Activated CD8-positive, alpha-beta T cell treated with anti-CD3 and anti-CD28 coated beads for 36 hours (primary cell): ENCODE results near the gene VAMP8. TPM values are rescaled to one million over a fixed set of nuclear protein-coding genes. Genes with fewer than 3 reads are reported as not detected.

ENCODE experiments used
- ATAC-seq: fragments of 200-7000 bp; cut with Tn5 transposase; one replicate; pipeline ENCODE4 v1.10.0; 2021; ENCODE audit warnings: mild to moderate bottlenecking, moderate library complexity
- CTCF ChIA-PET: fragments of 350-600 bp; sonication (Branson Sonifier 250); formaldehyde crosslinking; loops from one replicate; lab custom pipeline; 2021; ENCODE audit warnings: antibody characterized with exemption; lab: Charles Lee
- POLR2A ChIA-PET: fragments of 350-600 bp; sonication (Branson Sonifier 250); formaldehyde crosslinking; loops from one replicate; lab custom pipeline; 2021; ENCODE audit warnings: antibody characterized with exemption; lab: Charles Lee
- DNase-seq: peaks from one replicate; pipeline ENCODE4 v3.0.0-alpha.2; 2020
- H3K27ac Mint-ChIP-seq: one replicate; pipeline ENCODE4 v1.8.0; 2021; ENCODE audit warnings: mild to moderate bottlenecking, mixed read lengths
- H3K27me3 Mint-ChIP-seq: one replicate; pipeline ENCODE4 v1.8.0; 2021; ENCODE audit warnings: mixed read lengths
- H3K36me3 Mint-ChIP-seq: one replicate; pipeline ENCODE4 v1.8.0; 2021; ENCODE audit warnings: low read depth, mixed read lengths
- H3K4me1 Mint-ChIP-seq: one replicate; pipeline ENCODE4 v1.8.0; 2021; ENCODE audit warnings: low read depth, mixed read lengths
- H3K4me3 Mint-ChIP-seq: one replicate; pipeline ENCODE4 v1.8.0; 2021; ENCODE audit warnings: mild to moderate bottlenecking, moderate library complexity, mixed read lengths
- H3K9me3 Mint-ChIP-seq: one replicate; pipeline ENCODE4 v1.8.0; 2021; ENCODE audit warnings: mixed read lengths
- CTCF ChIP-seq: fragments of 200-600 bp; IDR thresholded peaks from one replicate; pipeline ENCODE4 v1.8.0; 2022; ENCODE audit warnings: antibody characterized with exemption, mild to moderate bottlenecking
- intact Hi-C: fragments of 100-400 bp; cut with micrococcal nuclease; formaldehyde crosslinking; loops from one replicate; pipeline ENCODE4 v1.10.0; 2022
- total RNA-seq, 2 experiments: library from RNA; stranded (reverse); gene quantifications; one replicate each; pipeline ENCODE4 v1.2.3, GENCODE V29; 2021

Gene VAMP8
- total RNA-seq, 2 experiments from 2014 or later, result 84.5 to 91.1 TPM

DNA sequence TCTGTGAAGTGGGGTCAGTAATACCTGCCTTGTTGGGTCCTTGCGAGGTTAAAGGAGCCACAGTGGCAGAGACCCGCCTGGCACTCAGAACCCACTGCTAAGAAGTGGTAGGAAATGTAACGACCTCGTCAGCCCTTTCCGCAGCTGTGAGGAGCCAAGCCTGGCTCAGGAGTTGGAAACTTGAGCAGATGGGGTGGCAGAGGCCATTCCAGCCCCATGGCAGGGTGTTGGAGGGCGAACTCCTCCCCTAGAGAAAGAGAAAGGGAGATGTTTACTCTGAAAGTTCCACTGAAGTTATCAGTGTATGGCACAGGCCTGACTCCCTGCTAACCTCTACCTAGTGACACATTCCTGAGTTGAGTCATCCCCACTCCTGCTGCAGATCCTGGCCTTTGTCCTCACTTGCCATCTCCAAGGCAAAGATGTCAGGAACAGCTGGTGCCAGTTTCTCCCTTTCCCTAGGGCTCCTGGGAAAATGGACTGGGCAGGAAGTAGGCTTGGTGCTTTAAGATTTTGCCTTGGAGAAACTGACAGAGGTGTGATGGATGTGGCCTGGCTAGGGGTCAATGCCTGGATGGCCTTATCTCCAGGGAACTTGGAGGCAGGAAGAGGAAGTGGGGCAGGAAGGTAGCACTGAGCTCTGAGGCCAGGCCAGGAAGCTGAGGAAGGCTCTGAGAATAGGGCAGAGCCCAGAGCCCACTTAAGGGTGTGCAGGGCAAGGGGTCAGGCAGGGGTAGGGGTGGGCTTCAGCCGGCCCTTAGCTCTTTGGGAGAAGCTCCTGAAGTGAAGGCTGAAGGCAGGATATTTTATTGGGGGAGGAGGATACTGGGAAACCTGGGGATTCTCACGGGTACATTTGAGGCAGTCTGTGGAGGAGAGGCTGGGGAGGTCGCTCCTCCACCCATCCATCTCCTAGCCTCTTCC, 7.7 kb downstream of the VAMP8 start:
- TF ChIP-seq CTCF, result no peak
- Mint-ChIP-seq H3K4me1 (peaks cover 40% of the 10 kb centered on the region), H3K9me3 (no peaks in the 10 kb centered on the region), H3K27ac (peak overlapping the region; percentile 91), H3K36me3 (peaks cover 18% of the 10 kb centered on the region), H3K4me3 (peak overlapping the region; percentile 81), H3K27me3 (no peaks in the 10 kb centered on the region)
- ATAC-seq (peak; percentile 70), DNase-seq (peak; percentile 33)
- intact Hi-C loops, result no loop called here
- CTCF ChIA-PET, result interaction anchor here (0.7 to 1.6 kb wide), 3 partner anchors 10 to 19 kb away, joined by 3 to 5 read pairs (median 3); partner anchors contain the start of genes RNF181 and TMEM150A
- POLR2A ChIA-PET, result interaction anchor here (1.0 to 3.3 kb wide), 6 partner anchors 9 to 166 kb away, joined by 4 to 21 read pairs (median 11); partner anchors contain the start of genes MAT2A, RNF181, SH2D6 and TMEM150A

GRCh38 chr2:85585781-85586105, 8.4 kb downstream of the VAMP8 start:
- ChIA-PET POLR2A (interaction anchor here (1.0 to 3.3 kb wide), 6 partner anchors 9 to 167 kb away, joined by 4 to 21 read pairs (median 11); partner anchors contain the start of genes MAT2A, RNF181, SH2D6 and TMEM150A), CTCF (interaction anchor here (0.6 to 1.6 kb wide), 2 partner anchors 19 to 162 kb away, joined by 4 to 5 read pairs; no protein-coding TSS in a partner anchor)
- H3K4me1 Mint-ChIP-seq, result peaks cover 37% of the 10 kb centered on the region
- peak overlapping the region; percentile 91 for H3K27ac Mint-ChIP-seq
- no peaks in the 10 kb centered on the region for H3K27me3 Mint-ChIP-seq
- TF ChIP-seq CTCF, result no peak
- peak overlapping the region; percentile 81 for H3K4me3 Mint-ChIP-seq
- no peaks in the 10 kb centered on the region for H3K9me3 Mint-ChIP-seq
- H3K36me3 Mint-ChIP-seq, result peaks cover 15% of the 10 kb centered on the region
- ATAC-seq (no peak), DNase-seq (no peak)
- intact Hi-C loops, result no loop called here

GRCh38 chr2:85588236-85588635, 10.8 kb downstream of the VAMP8 start:
- Mint-ChIP-seq H3K27ac (peak overlapping the region; percentile 35), H3K4me1 (peaks cover 29% of the 10 kb centered on the region), H3K36me3 (peaks cover 4% of the 10 kb centered on the region), H3K4me3 (no peak overlapping the region), H3K9me3 (no peaks in the 10 kb centered on the region), H3K27me3 (no peaks in the 10 kb centered on the region)
- no peak for TF ChIP-seq CTCF
- ChIA-PET CTCF (interaction anchor here (1.4 to 1.5 kb wide), 2 partner anchors 9 to 37 kb away, joined by 4 to 8 read pairs; no protein-coding TSS in a partner anchor), POLR2A (interaction anchor here (0.8 to 2.9 kb wide), 3 partner anchors 11 to 187 kb away, joined by 3 to 12 read pairs (median 5); partner anchors contain the start of gene TMEM150A)
- no peak for DNase-seq
- intact Hi-C loops, result no loop called here
- ATAC-seq, result no peak

DNA sequence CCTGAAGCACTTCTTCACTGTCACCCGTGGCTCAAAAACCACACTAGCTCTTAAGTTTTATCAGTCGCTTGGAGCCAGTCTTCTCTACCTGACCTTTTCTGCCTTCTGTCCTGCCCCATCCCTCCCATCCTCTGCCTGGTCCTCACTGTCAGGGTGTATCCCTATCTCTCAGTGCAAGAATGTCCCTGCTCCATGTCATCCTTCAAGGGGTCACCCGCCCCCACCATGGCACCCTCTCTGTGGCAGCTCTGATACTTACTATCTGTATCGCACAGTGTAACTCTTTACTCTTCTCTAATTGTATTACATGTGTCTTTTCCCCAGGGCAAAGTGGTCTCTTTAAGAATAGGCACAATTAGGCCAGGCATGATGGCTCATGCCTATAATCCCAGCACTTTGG, 11.3 kb downstream of the VAMP8 start:
- Mint-ChIP-seq H3K27ac (no peak overlapping the region), H3K27me3 (no peaks in the 10 kb centered on the region), H3K36me3 (peaks cover under 1% of the 10 kb centered on the region), H3K4me1 (peaks cover 25% of the 10 kb centered on the region), H3K4me3 (no peak overlapping the region), H3K9me3 (no peaks in the 10 kb centered on the region)
- POLR2A ChIA-PET, result interaction anchor here (1.5 to 2.9 kb wide), 2 partner anchors 11 to 14 kb away, joined by 5 to 12 read pairs; partner anchors contain the start of gene TMEM150A
- intact Hi-C loops, result no loop called here
- no peak for TF ChIP-seq CTCF
- CTCF ChIA-PET, result interaction anchor here (1.2 to 1.5 kb wide), 3 partner anchors 10 to 38 kb away, joined by 3 to 8 read pairs (median 4); no protein-coding TSS in a partner anchor
- DNase-seq (no peak), ATAC-seq (no peak)
